Putamen (tissue), 1 donor: ENCODE measurements around the gene PIGK.

Source experiments
- DNase-seq: peaks from one replicate; pipeline ENCODE4 v3.0.0-alpha.2; 2016; ENCODE audit warnings: low spot score

PIGK gene

GRCh38 chr1:77096496-77097255 lies 122.6 kb downstream of the PIGK start:
- no peak for DNase-seq

DNA sequence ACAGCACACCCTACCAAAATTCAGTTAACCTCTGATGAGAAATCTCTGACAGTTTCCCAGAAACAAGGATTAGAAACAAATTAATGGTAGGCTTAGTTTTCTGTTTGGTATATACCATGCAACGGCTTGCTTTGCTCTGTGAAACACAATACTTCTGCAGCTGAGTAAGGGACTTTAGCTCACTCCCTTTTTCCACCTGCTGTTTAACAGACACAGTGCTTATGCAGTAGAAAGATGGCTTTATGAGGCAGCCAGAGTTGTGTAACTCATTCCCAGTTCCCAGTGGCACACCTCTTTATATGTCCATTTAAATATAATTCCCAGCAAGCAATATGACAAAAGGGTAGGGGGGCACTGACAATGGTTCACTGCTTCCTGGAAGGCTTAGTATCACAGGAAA lies 124.0 kb downstream of the PIGK start:
- DNase-seq, result no peak

DNA sequence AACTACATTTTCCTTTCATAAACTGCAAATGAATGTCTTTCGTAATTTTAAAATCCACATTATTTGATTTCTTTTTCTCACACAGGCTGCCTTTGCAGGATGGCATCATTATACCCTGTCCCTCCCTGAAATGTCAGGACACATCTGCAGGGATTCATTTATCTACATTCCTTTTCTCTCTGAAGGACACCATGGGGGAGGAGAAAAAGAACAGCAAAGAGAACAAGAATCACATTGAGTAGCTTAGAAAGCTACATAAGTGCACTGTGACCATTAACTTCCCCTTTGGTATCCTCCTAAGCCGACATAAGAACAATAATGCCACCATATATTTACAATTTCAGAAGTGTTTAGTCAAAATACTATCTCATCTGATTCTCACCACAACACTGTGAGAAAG lies 129.5 kb downstream of the PIGK start:
- no peak for DNase-seq

- no peak for DNase-seq
These were observed 134.1 kb downstream of the PIGK start for GRCh38 chr1:77085109-77085508.

- DNase-seq, result no peak
These were observed 134.8 kb downstream of the PIGK start for GRCh38 chr1:77084457-77084856.

GRCh38 chr1:77081834-77082233 lies 137.4 kb downstream of the PIGK start:
- DNase-seq, result no peak

- no peak for DNase-seq
These were observed 142.5 kb downstream of the PIGK start for GRCh38 chr1:77076759-77077158.

GRCh38 chr1:77068013-77068412 lies 151.2 kb downstream of the PIGK start:
- no peak for DNase-seq

- no peak for DNase-seq
These were observed 153.4 kb downstream of the PIGK start for GRCh38 chr1:77065693-77066342.

DNA sequence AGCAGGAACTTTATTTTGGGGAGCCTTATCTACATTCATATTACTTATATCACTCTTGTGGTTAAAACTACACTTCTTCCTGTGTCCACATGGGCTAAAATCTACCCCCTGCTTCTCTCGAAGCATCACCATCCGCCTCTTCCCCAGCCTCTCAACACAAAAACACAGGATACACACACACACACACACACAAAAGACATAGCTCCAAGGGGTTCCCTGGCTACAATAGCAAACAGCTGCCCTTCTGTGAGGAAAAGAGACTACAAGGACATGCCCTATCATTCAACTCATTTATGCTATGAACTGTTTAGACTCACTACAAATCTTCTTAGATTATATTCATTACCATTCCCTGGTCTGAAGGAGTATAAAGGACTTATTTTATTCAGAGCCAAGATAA lies 155.0 kb downstream of the PIGK start:
- DNase-seq, result no peak

- no peak for DNase-seq
These were observed 156.1 kb downstream of the PIGK start for GRCh38 chr1:77063118-77063517.

DNA sequence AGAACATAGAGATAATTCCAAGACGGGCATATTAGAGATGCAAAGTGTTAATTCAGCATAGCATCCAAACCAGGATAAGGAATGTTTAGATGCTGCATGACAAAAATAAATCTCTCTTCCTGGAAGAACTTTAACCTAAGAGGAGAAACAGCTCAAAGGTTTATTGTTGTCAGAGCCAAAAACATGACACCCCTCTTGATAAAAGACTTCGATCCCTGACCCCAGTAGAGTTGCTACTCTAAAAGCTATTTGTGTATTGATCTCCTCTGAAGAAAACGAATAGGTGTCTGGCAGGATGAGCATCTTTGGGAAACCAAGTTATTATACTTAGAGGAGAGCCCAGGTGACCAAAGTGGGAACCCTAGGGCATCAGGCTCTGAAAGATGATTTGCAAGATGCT lies 158.1 kb downstream of the PIGK start:
- no peak for DNase-seq

DNA sequence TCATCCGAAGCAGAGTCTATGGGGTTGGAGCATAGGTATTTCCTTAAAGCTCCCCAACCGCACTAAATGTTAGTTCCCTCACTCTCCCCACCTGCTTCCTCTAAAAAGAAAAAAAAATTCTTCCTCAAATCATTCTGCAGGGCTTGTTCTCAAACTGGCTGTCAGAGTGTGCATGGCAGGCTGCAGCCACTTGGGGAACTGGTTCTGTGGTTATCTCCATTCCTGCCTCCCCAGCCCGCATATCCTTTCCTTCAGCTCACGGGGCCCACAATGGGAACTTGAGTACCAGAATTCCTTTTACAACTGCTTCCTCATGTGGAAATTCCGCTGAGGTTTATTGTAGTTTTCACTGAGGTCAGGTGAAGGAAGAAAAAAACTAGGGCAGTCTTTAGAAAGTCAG lies 159.2 kb downstream of the PIGK start:
- DNase-seq, result no peak

GRCh38 chr1:77057994-77058585 lies 161.1 kb downstream of the PIGK start:
- DNase-seq, result no peak

- DNase-seq, result no peak
These were observed 162.7 kb downstream of the PIGK start for GRCh38 chr1:77056525-77056924.

GRCh38 chr1:77051425-77051824 lies 167.8 kb downstream of the PIGK start:
- DNase-seq, result no peak

- DNase-seq, result no peak
These were observed 170.6 kb downstream of the PIGK start for GRCh38 chr1:77048615-77049005.

DNA sequence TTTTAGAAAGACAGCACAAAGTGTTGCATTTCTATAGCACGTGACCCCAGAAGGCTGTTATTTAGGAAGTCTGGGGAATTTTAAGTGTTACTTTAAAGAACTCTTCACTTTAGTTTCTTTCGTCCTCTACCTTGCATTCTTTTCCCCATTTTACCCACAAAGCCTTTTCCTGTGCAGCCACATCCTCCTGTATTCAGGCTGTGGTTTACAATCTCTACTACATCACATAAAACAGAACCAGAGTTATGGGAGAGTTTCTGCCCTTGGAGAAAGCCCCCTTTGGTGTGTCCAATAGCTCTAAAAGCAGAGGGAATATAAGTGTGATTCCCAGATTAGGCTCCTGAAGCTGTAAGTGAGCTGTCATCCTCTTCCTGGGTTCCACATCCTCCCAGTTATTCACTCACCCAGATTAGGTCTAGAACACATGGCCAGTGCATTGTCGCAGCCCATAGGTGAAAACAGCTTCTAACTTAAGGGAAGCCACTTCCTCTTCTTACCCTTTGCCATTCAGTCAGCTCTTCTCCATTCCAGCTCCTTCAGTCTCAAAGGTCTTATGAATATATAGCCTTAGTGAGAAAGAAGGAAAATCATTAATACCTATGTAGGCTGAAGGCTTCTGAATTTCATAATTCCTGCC lies 171.1 kb downstream of the PIGK start:
- no peak for DNase-seq

DNA sequence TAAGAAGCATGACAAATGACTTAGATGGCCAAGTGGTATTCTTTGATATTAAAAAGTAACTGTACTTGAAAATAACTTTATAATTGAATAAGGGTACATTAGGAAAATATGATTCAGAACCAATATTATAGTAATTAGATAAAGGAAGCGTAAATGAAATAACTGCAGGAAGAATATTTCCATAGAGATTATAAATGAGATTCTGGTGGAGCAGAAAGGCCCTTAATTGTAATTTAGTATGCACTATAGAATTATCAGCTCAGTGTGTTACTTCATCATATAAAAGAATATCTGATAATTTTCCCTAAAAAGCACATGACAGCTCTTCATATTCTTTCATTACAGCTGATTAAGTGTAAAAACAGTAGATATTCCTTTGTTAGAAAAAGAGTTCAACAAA lies 171.7 kb downstream of the PIGK start:
- no peak for DNase-seq

DNA sequence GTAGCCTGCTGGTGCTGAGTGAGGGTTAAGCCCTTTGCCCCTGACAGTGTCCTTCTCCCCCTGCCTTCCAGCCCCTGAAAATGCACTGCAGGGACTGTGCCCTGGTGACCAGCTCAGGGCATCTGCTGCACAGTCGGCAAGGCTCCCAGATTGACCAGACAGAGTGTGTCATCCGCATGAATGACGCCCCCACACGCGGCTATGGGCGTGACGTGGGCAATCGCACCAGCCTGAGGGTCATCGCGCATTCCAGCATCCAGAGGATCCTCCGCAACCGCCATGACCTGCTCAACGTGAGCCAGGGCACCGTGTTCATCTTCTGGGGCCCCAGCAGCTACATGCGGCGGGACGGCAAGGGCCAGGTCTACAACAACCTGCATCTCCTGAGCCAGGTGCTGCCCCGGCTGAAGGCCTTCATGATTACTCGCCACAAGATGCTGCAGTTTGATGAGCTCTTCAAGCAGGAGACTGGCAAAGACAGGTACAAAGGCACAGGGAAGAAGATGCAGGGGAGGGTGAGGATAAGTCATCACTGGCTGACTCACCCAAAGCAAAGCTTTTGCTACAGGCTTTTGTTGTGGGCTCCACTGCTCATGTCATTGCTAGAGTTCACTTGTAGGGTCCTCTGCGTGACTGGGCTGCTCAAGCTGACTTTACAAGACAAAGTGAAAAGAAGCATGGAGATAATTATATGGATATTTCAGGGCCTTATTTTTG lies 174.9 kb downstream of the PIGK start:
- peak; percentile 16 for DNase-seq

GRCh38 chr1:77040826-77041225 lies 178.4 kb downstream of the PIGK start:
- no peak for DNase-seq

- peak; percentile 37 for DNase-seq
These were observed 179.5 kb downstream of the PIGK start for GRCh38 chr1:77039739-77040138.
